ENCODE results near the gene JHY.

Gene JHY

DNA sequence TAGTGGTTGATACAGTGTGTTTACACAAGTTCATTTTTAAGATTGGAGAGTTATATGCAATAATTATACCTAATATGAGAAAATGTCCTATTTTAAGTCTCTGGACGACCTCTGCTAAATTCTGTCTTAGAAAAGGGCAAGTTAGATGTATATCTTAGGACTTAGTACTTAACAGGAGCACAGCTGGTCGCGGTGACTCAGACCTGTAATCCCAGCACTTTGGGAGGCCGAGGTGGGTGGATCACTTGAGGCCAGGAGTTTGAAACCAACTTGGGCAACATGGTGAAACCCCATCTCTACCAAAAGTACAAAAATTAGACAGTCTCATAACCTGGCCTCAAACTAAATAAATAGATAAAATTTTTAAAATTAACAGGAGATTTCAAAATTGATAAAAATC lies 71.9 kb downstream of the JHY start:
- FAIRE-seq: no peak

DNA sequence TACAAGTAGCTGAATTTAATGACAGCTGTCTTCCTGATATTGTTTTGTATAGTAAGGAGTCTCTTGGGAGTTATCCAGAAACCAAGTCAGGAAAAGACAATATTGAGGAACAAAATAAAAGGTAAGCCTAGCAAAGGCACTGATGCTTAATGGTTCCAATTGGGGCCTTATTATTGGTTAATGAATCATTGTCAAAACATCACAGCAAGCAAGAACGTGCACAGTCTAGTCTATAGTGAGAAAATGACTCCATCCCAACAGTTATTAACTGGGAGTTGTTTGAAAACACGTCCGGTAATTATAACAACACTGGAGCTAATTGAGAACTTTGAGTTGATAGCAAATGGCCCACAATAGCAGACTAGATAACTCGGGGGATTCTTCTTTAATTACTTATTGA lies 81.4 kb downstream of the JHY start:
- no peak for FAIRE-seq

DNA sequence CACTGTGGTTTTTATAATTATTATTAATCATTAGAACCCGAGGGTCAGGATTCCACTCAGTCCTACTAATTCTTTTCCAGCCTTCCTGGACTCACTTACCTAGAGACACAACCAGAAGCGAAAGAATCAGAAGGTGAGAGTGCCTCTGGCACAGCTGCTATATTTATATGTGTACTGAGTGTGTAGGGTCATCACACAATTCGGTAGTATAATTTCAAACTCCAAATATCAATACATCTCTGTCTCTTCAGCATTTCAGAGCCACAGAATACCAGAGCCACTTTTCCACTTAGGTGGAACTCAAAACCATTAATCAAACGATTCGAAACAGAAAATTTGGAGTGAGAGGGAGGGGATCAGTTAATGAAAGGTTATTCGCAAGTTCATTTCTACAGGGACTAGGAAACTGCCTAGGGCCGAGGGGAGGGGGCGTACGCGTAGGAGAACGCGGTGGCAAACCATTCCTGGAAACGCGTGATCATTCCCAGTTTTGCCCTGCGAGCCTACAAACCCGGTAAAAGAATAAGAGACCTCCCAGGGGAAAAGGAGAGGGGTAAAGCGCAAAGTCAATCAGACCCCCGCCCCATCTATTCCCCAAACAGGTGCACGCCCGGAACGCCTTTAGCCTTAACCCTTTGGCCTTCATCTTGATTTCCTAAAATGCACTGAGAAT lies 93.6 kb downstream of the JHY start:
- no peak for FAIRE-seq

DNA sequence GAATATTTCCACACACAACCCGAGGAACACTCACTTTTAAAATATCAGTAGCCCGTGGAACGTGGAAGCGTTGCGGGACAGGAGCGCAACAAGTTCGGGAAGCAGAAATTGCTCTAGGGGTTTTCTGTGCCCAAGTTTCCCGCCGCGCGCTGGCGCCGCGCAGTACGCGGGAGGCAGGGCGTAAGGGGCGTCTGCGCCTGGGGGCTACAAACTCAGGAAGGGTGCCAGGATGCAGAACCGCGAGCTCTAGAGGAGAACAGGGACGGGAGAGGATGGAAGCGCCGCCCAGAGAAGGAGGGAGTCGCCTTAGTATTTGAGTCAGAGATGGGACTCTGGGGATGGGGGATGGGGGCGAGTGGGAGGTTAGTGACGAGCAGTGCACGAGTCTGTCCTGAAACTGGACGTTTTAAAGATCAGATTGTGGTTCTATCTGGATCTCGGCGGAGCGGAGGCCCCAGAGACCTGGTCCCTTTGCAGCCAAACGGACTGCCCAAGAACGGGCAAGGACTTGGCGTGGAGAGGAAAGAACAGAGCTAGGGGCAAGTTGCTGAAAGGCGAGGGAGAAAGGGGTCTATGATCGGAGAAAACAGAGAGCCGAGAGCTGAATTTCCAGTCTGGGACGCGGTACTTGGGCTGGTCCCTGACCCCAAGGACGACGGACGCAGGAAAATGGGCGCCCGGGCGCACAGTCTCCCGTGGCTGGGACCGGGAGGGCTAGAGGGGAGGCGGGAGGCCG lies 94.3 kb downstream of the JHY start:
- no peak for FAIRE-seq

DNA sequence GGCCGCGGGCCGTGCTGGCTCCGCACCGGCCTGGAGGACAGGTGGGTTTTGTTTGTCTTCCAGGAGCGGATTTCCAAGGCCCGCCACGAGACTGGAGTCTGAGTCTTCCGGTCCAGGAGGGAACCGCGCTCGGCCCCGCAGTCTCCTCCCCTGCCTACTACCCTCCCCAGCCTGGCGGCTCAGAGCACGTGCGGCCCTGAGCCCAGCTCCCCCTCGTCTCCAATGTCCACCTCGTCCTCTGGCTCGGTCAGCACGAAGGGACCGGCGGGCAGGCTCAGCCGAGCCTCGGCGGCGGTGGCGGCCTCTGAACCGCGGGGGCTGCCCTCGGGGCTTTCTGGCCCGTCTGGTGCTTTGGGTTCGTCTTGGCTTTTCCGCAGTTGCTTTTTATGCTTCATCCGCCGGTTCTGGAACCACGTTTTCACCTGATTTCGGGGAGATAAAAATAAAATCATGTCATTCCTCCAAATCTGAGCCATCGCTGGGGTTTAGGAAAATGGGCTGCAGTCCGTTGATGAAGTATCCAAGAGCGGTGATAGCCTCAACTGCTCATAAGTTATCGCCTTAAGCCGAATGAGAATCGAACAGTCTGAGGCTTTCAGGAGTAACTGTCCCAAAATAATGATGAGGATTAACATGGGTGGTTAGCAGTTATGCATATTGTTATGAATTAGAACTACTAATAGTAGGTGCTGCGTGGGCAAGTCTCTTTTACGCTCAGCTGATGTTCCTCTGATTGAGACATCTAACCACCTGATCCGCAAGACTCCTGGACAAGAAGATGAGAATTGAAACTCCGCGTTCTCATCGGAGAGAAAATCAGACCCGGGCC lies 95.1 kb downstream of the JHY start:
- FAIRE-seq: no peak

GRCh38 chr11:122978299-122978620 lies 95.7 kb downstream of the JHY start:
- FAIRE-seq: no peak

DNA sequence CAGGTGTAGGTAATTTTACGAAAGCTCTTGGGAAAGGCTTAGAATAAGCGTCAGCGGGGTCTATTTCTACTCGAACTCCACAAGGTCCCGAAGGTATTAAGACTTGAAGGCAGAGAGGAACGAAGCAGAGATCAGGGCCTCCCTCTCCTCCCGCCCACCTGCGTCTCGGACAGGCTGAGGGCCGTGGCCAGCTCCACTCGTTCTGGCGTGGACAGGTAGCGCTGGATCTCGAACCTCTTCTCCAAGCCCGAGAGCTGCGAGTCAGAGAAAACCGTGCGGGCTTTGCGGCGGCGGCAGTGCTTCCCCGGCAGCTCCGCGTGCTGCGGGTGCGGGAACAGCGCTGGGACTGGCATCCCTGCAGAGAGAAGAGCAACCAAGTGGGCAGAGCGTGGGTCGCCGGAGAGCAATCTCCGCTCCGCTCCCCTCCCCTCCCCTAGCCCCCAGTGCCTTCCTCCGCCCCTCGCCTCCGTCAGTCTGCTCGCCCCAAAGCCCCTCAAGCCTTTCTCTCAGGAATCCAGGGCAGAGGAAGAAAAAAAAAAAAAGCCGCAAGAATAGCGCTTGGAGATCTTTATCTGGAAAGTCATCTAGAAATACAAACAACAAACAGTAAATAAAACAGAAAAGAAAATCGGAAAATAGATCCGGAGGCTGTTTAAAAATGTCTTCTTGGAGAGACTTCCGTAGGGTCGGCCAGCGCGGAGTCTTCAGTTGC lies 96.7 kb downstream of the JHY start:
- no peak for FAIRE-seq

- FAIRE-seq: no peak
Observed at GRCh38 chr11:122979815-122980595, 97.4 kb downstream of the JHY start.

GRCh38 chr11:122981388-122982264 lies 99.1 kb downstream of the JHY start, which contains the start of gene BSX:
TSS of gene BSX (minus strand) at chr11:122981834. CDS start at chr11:122981671, 163 bp downstream.
- FAIRE-seq: no peak

DNA sequence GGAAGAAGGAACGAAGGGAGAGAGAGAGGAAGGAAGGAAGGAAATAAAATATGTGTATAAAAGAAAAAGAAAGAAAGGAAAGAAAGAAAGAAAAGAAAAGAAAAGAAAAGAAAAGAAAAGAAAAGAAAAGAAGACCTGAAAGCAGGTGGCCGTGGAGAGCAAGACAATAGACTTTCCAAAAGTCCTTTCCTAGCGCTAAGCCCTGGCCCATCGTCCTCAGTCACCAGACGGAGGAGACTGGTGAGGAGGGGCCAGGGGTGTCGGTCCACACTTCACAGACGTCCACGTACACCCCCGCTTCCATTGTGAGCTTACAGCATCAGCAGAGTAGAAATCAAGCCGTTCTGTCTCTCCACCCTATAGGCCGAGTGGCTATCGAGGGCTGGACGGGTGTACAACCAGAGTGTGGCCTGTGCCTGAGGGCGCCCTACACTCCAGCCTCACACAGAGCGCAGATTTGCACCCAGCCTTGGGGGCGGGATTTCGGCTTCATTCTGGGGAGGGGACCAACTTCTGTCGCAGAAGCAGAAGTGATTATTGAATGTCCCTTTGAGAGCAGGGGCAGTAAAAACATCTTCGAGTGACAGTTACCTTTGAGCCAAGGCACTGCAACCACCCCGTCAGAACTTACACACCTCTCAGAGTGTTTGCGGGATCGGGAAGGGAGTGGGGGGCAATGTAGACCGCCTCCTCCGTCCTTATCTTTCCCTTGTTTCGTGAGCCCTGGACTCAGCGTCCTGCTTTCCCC lies 101.1 kb downstream of the JHY start:
- FAIRE-seq: no peak

GRCh38 chr11:122984186-122985011 lies 101.8 kb downstream of the JHY start:
- no peak for FAIRE-seq

GRCh38 chr11:122995526-122995925 lies 113.0 kb downstream of the JHY start:
- no peak for FAIRE-seq

- no peak for FAIRE-seq
Observed at GRCh38 chr11:122998727-122999366, 116.3 kb downstream of the JHY start.

DNA sequence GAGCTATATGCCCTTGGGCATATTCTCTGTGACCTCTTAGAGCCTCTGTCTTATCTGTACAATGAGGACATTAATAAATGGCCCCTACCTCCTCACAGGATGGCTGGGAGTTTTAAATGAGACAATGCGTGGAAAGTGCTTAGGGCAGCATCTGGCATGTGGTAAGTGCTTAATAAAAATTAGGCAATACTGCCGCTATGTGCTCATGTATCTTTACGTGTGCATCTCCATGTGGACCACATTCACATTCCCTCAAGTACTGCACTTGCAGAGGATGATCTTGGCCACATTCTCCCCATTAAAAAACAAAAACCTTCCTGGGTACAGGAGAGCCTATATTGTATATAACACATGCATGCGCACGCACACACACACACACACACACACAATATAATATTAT lies 118.2 kb downstream of the JHY start:
- FAIRE-seq: no peak

DNA sequence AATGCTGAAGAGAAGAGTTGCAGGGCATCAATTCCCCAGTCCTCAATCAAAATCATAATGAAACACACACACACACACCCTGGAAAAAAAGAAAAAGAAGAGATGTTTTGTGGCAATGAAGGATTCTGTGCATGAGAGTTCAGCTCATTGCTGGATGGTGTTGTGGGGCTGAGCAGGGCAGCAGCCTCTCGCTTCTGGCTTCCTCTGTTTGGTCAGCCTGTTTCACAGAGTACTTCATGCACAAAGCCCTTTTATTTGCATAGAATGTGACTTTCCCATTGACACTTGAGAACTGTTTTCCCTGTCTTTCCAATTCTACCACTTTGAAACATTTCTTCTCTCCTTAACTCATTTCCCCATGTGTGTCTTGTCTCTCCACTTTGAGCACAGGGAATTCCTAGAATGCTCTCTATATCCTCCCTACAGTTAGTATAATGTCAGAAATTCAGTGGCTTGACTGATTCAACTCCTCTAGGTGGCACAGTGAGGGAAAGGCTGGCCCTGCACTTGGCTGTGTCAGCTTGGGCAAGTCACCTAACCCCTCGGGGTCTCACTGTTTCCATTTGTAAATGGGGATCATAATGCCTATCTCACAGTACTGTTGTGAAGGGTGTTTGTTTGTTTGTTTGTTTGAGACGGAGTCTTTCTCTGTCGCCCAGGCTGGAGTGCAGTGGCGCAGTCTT lies 124.4 kb downstream of the JHY start:
- FAIRE-seq: no peak

All from A204.1 (cell line).